Lower leg skin (tissue), 3 donors: ENCODE data around the gene STK25.

Source experiments
- POLR2A ChIP-seq, 2 donors: fragments of 450-650 bp; IDR thresholded peaks; one replicate each; pipeline ENCODE4 v1.6.1; 2016 to 2017; ENCODE audit warnings: antibody characterized with exemption in 2 of 2, mild to moderate bottlenecking in 1 of 2, moderate library complexity in 1 of 2
- TF ChIP-seq, protein P1 (sequence below), 3 donors: fragments of 450-650 bp; IDR thresholded peaks; one replicate each; pipeline ENCODE4 v1.5.1; 2016; ENCODE audit warnings: antibody characterized with exemption in 3 of 3, mild to moderate bottlenecking in 3 of 3, moderate library complexity in 2 of 3

DNA sequence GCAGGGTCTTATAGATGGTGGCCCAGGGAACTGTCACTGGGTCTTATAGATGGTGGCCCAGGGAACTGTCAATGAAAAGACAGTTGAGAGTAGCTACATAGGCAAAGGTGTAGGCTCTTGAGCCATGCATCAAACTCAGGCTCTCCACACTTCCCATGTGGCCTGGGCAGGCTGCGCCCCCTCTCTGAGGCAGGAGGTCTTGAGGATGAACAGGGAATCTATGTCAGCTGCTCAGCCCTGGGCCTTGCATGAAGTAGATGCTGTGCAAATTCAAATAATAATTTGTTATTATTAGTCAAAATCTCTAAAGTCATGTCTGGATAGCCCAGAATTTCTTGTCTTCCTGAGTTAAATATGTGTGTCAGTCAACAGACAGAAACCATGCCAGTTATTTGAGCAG lies 26.7 kb downstream of the STK25 start:
- TF ChIP-seq, protein P1, sequence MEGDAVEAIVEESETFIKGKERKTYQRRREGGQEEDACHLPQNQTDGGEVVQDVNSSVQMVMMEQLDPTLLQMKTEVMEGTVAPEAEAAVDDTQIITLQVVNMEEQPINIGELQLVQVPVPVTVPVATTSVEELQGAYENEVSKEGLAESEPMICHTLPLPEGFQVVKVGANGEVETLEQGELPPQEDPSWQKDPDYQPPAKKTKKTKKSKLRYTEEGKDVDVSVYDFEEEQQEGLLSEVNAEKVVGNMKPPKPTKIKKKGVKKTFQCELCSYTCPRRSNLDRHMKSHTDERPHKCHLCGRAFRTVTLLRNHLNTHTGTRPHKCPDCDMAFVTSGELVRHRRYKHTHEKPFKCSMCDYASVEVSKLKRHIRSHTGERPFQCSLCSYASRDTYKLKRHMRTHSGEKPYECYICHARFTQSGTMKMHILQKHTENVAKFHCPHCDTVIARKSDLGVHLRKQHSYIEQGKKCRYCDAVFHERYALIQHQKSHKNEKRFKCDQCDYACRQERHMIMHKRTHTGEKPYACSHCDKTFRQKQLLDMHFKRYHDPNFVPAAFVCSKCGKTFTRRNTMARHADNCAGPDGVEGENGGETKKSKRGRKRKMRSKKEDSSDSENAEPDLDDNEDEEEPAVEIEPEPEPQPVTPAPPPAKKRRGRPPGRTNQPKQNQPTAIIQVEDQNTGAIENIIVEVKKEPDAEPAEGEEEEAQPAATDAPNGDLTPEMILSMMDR (IDR thresholded peaks at IDR 0.05), result no peak
- no peak for TF ChIP-seq POLR2A (IDR thresholded peaks at IDR 0.05)
